HG02759 (cell line): Measurements from ENCODE around the gene ADI1.
"Not testable (repeated sequence)": the region's sequence is repeated elsewhere in the genome, so short reads cannot be mapped to it uniquely, and the experiment has no call there.

Experiments used
- ATAC-seq: cut with Tn5 transposase; IDR thresholded peaks from one replicate; pipeline ENCODE4 v1.9.1; 2021; ENCODE audit warnings: mild to moderate bottlenecking, moderate library complexity; ENCODE audit not compliant: unreplicated experiment

ADI1 gene

GRCh38 chr2:3450385-3451010, 68.8 kb downstream of the ADI1 start:
- no peak for ATAC-seq

GRCh38 chr2:3449936-3450335, 69.4 kb downstream of the ADI1 start:
- ATAC-seq, result no peak

- no peak for ATAC-seq
Measured at GRCh38 chr2:3449086-3449485, 70.2 kb downstream of the ADI1 start.

DNA sequence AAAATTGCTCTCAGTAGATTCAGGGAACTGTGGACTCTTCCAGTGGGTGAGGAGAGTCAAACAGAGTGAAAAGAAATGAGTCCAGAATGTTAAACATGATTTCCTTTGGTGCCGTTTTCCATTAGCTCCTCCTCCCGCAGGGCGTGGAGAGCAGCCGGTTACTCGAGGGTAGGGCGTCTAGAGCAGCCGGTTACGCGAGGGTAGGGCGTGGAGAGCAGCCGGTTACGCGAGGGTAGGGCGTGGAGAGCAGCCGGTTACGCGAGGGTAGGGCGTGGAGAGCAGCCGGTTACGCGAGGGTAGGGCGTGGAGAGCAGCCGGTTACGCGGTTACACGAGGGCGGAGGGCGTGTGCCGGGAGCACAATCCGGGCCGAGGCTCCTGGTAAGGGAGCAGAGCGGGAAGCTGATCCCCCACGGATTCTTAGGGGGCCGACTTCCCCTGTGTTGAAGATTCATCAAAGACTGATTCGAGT, 70.9 kb downstream of the ADI1 start:
- not testable (repeated sequence) for ATAC-seq

DNA sequence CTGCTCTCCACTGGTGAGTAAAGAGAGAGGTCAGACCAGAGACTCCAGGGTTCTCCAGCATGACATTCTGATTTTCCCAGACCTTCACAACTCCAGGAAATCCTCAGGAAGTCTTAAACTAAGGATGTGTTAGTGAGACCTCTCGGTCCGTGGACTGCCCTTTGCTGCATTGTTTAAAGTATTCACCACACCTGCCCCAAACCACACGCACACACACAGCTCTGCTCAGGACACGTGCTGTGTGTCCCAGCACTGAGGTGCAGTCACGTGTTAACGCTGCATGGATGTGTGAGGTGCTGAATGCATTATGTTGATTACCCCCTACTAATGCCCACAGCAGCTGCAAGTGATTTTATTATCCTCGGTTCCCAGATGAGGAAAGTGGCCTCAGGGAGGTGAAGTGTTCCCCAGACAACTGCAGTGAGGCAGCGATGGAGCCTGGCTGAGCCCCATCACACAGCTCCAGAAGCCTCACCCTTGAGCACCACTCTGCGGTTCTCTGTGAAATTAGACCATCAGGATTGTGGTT, 71.5 kb downstream of the ADI1 start:
- ATAC-seq, result no peak
